IMR-90 (cell line): ENCODE data around the gene DYSF. TPM values are rescaled to one million over a fixed set of nuclear protein-coding genes. Genes with fewer than 3 reads are reported as not detected.

Experiments
- ATAC-seq: fragments of 200-7000 bp; cut with Tn5 transposase; 2 replicates; pipeline ENCODE4 v1.9.1; 2020; ENCODE audit warnings: low read depth, mild to moderate bottlenecking, moderate library complexity
- BruUV-seq: library from RNA; stranded (reverse); fragments of 400-500 nt; replicated peaks from 2 replicates; lab custom pipeline; 2021; lab: Mats Ljungman, UMichigan
- CTCF ChIA-PET: fragments of 300-600 bp; formaldehyde crosslinking; extraction: SDS; loops from one replicate; lab custom pipeline; 2021; ENCODE audit warnings: antibody characterized with exemption; lab: Yijun Ruan, JAX
- POLR2A ChIA-PET: fragments of 300-600 bp; sonication (Branson Sonifier 250); formaldehyde crosslinking; loops from one replicate; lab custom pipeline; 2022; ENCODE audit warnings: antibody characterized with exemption; ENCODE audit not compliant: unreplicated experiment; lab: Charles Lee
- DNase-seq: peaks from one replicate; pipeline ENCODE4 v3.0.0; 2013
- H2AFZ ChIP-seq: replicated peaks from 2 replicates; pipeline ENCODE3; 2013; ENCODE audit warnings: low read length, mild to moderate bottlenecking; ENCODE audit not compliant: poor library complexity
- H2AK5ac ChIP-seq: 2 replicates; pipeline ENCODE4 v1.6.1; 2013; ENCODE audit warnings: low read depth, low read length, inconsistent platforms
- H2AK9ac ChIP-seq: replicated peaks from 2 replicates; pipeline ENCODE3; 2013; ENCODE audit warnings: mild to moderate bottlenecking, low read depth, low read length, moderate library complexity; ENCODE audit not compliant: poor library complexity
- H2BK120ac ChIP-seq: 2 replicates; pipeline ENCODE4 v1.6.1; 2013; ENCODE audit warnings: low read depth, low read length, inconsistent platforms
- H2BK15ac ChIP-seq: 3 replicates; pipeline ENCODE4 v1.6.1; 2013; ENCODE audit warnings: low read depth, low read length, inconsistent platforms
- H2BK20ac ChIP-seq: 2 replicates; pipeline ENCODE4 v1.6.1; 2013; ENCODE audit warnings: low read depth, mild to moderate bottlenecking, inconsistent platforms, low read length, moderate library complexity
- H2BK5ac ChIP-seq: 2 replicates; pipeline ENCODE4 v1.6.1; 2013; ENCODE audit warnings: mild to moderate bottlenecking, low read depth, low read length, inconsistent platforms; ENCODE audit not compliant: poor library complexity, severe bottlenecking
- H3K14ac ChIP-seq: replicated peaks from 2 replicates; pipeline ENCODE4 v1.6.1; 2013; ENCODE audit warnings: low read depth, low read length, inconsistent platforms
- H3K18ac ChIP-seq: 2 replicates; pipeline ENCODE4 v1.6.1; 2013; ENCODE audit warnings: low read depth, low read length, control low read depth
- H3K23ac ChIP-seq: 2 replicates; pipeline ENCODE4 v1.6.1; 2013; ENCODE audit warnings: low read depth, low read length, inconsistent platforms
- H3K27ac ChIP-seq: 2 replicates; pipeline ENCODE4 v1.5.1; 2013; ENCODE audit warnings: mild to moderate bottlenecking, control low read depth, low read length; ENCODE audit not compliant: insufficient read depth
- H3K27me3 ChIP-seq: 2 replicates; pipeline ENCODE4 v1.6.1; 2013; ENCODE audit warnings: low read length; ENCODE audit not compliant: control insufficient read depth, insufficient read depth
- H3K36me3 ChIP-seq: 2 replicates; pipeline ENCODE4 v1.6.1; 2013; ENCODE audit warnings: low read length, mixed read lengths; ENCODE audit not compliant: control insufficient read depth, insufficient read depth
- H3K4ac ChIP-seq: 2 replicates; pipeline ENCODE4 v1.6.1; 2013; ENCODE audit warnings: low read depth, low read length, inconsistent platforms
- H3K4me1 ChIP-seq: 2 replicates; pipeline ENCODE4 v1.6.1; 2013; ENCODE audit warnings: low read length, mixed read lengths; ENCODE audit not compliant: control insufficient read depth, insufficient read depth
- H3K4me2 ChIP-seq: 2 replicates; pipeline ENCODE4 v1.6.1; 2013; ENCODE audit warnings: low read depth, mild to moderate bottlenecking, control low read depth, low read length, moderate library complexity
- H3K4me3 ChIP-seq: 2 replicates; pipeline ENCODE4 v1.5.1; 2013; ENCODE audit warnings: low read depth, mild to moderate bottlenecking, control low read depth, low read length, moderate library complexity; ENCODE audit not compliant: insufficient read depth
- H3K56ac ChIP-seq: 2 replicates; pipeline ENCODE4 v1.6.1; 2013; ENCODE audit warnings: low read length, inconsistent platforms; ENCODE audit not compliant: insufficient read depth; ENCODE audit errors: extremely low read depth
- H3K79me1 ChIP-seq, 2 experiments: 2 replicates each; pipeline ENCODE4 v1.6.1; 2013; ENCODE audit warnings: low read length in 2 of 2, inconsistent platforms in 1 of 2, low read depth in 1 of 2
- H3K9ac ChIP-seq: 2 replicates; pipeline ENCODE4 v1.6.1; 2013; ENCODE audit warnings: low read depth, low read length, control low read depth
- H3K9me1 ChIP-seq: 2 replicates; pipeline ENCODE4 v1.6.1; 2013; ENCODE audit warnings: low read length, inconsistent platforms; ENCODE audit not compliant: insufficient read depth
- H3K9me3 ChIP-seq: 2 replicates; pipeline ENCODE4 v1.6.1; 2013; ENCODE audit warnings: low read length; ENCODE audit not compliant: control insufficient read depth, insufficient read depth
- H4K20me1 ChIP-seq: 2 replicates; pipeline ENCODE4 v1.6.1; 2013; ENCODE audit warnings: low read length, inconsistent platforms; ENCODE audit not compliant: insufficient read depth
- H4K5ac ChIP-seq: 2 replicates; pipeline ENCODE4 v1.6.1; 2013; ENCODE audit warnings: mild to moderate bottlenecking, low read depth, low read length, control low read depth
- H4K8ac ChIP-seq, 2 experiments: 2 replicates each; pipeline ENCODE4 v1.6.1; 2013; ENCODE audit warnings: low read depth in 2 of 2, low read length in 2 of 2, control low read depth in 1 of 2, inconsistent platforms in 1 of 2
- H4K91ac ChIP-seq: 2 replicates; pipeline ENCODE4 v1.6.1; 2013; ENCODE audit warnings: low read depth, low read length, inconsistent platforms; ENCODE audit not compliant: insufficient read depth
- CEBPB ChIP-seq: IDR thresholded peaks from 2 replicates; pipeline ENCODE4 v1.6.1; 2012; ENCODE audit warnings: low read depth, low read length, improper control_type of control experiment
- CHD1 ChIP-seq: IDR thresholded peaks from 2 replicates; pipeline ENCODE4 v1.6.1; 2012; ENCODE audit warnings: low read depth, low read length, improper control_type of control experiment
- CTCF ChIP-seq: conservative IDR thresholded peaks from 2 replicates; pipeline ENCODE4 v1.5.1; 2012; ENCODE audit warnings: mild to moderate bottlenecking, low read depth, low read length, improper control_type of control experiment
- MAFK ChIP-seq: IDR thresholded peaks from 2 replicates; pipeline ENCODE4 v1.6.1; 2012; ENCODE audit warnings: low read depth, low read length, improper control_type of control experiment
- POLR2A ChIP-seq: IDR thresholded peaks from 2 replicates; pipeline ENCODE4 v1.6.1; 2012; ENCODE audit warnings: mild to moderate bottlenecking, low read depth, low read length
- RAD21 ChIP-seq: IDR thresholded peaks from 2 replicates; pipeline ENCODE4 v1.6.1; 2012; ENCODE audit warnings: low read length, improper control_type of control experiment
- RCOR1 ChIP-seq: IDR thresholded peaks from 2 replicates; pipeline ENCODE4 v1.6.1; 2012; ENCODE audit warnings: mild to moderate bottlenecking, low read length, improper control_type of control experiment; ENCODE audit not compliant: insufficient replicate concordance
- RFX5 ChIP-seq: IDR thresholded peaks from 2 replicates; pipeline ENCODE4 v1.8.0; 2012; ENCODE audit warnings: low read depth, mild to moderate bottlenecking, low read length, moderate library complexity
- SMC3 ChIP-seq: fragments of 150-350 bp; IDR thresholded peaks from 2 replicates; pipeline ENCODE4 v1.6.1; 2016; ENCODE audit warnings: low read depth, mild to moderate bottlenecking, antibody characterized with exemption, low read length, moderate library complexity
- WGBS, 2 experiments: methylation state at CpG; one replicate each; pipeline versions ENCODE4 v1.1.5 to v1.1.7; 2013; ENCODE audit warnings: missing lambda C conversion rate in 2 of 2; ENCODE audit not compliant: insufficient read length in 1 of 2; ENCODE audit errors: extremely low coverage in 2 of 2; 5-methylcytosine and 5-hydroxymethylcytosine counted together
- dilution Hi-C: fragments of 300-500 bp; cut with HindIII; formaldehyde crosslinking; loops from one replicate; pipeline ENCODE4 v1.14.3; 2018; ENCODE audit warnings: low sequenced_read_pairs; ENCODE audit not compliant: unreplicated experiment
- in situ Hi-C: fragments of 300-500 bp; cut with MboI; formaldehyde crosslinking; loops from 3 replicates; pipeline ENCODE4 v1.14.3; 2019; ENCODE audit warnings: low sequenced_read_pairs, inconsistent platforms, mixed read lengths
- intact Hi-C: fragments of 100-400 bp; cut with micrococcal nuclease; formaldehyde crosslinking; loops from 2 replicates; pipeline ENCODE4 v1.10.0; 2022
- polyA plus RNA-seq, 3 experiments: library from polyadenylated mRNA; depleted of rRNA; stranded (reverse); fragments of >200 nt; gene quantifications; 2 replicates each; pipeline ENCODE4 v1.2.3, GENCODE V29; 2012; ENCODE audit warnings: low replicate concordance in 1 of 3
- total RNA-seq: library from RNA; depleted of rRNA; stranded (reverse); fragments of >200 nt; gene quantifications from 2 replicates; pipeline ENCODE4 v1.2.3, GENCODE V29; 2012

Gene DYSF
- total and polyA plus RNA-seq, 2 of the 4 experiments (the other 2 are of a cell fraction), result 0.09 to 0.18 TPM

GRCh38 chr2:71558300-71559051 lies 105.1 kb downstream of the DYSF start:
- WGBS, 2 experiments, result 48% methylated on average over 5 of the region's 10 CpGs; no CpG with 5 or more reads in 1 of the 2 experiments
- TF ChIP-seq CEBPB (no peak), CHD1 (no peak), SMC3 (no peak), MAFK (no peak), POLR2A (no peak), RAD21 (no peak), RCOR1 (no peak), RFX5 (no peak), CTCF (no peak)
- dilution Hi-C loops (no loop called here), in situ Hi-C loops (no loop called here), intact Hi-C loops (no loop called here)
- ATAC-seq (no peak), DNase-seq (no peak)
- no peak overlapping the region for H4K91ac ChIP-seq
- no peak overlapping the region for H3K56ac ChIP-seq
- no peaks in the 10 kb centered on the region for H3K36me3 ChIP-seq
- no peaks in the 10 kb centered on the region for H3K79me1 ChIP-seq
- CTCF ChIA-PET, result no interaction called here
- no peak overlapping the region for H2AK5ac ChIP-seq
- H2BK5ac ChIP-seq, result no peak overlapping the region
- H3K9me1 ChIP-seq, result no peaks in the 10 kb centered on the region
- peaks cover 57% of the 10 kb centered on the region for H3K27me3 ChIP-seq
- H3K14ac ChIP-seq, result no peak overlapping the region
- no peak overlapping the region for H3K4ac ChIP-seq
- no peak overlapping the region for H2BK20ac ChIP-seq
- no peak overlapping the region for H2BK120ac ChIP-seq
- H3K4me3 ChIP-seq, result no peak overlapping the region
- no peaks in the 10 kb centered on the region for H3K9me3 ChIP-seq
- H2AK9ac ChIP-seq, result peak overlapping the region; percentile 55
- no peak overlapping the region for H3K18ac ChIP-seq
- no peak overlapping the region for H4K5ac ChIP-seq
- no peak overlapping the region for H2AFZ ChIP-seq
- H3K4me1 ChIP-seq, result no peaks in the 10 kb centered on the region
- no TSS peak for BruUV-seq
- no peak overlapping the region for H2BK15ac ChIP-seq
- H3K9ac ChIP-seq, result no peak overlapping the region
- no peak overlapping the region for H3K27ac ChIP-seq
- no peak overlapping the region for H4K8ac ChIP-seq
- POLR2A ChIA-PET, result no interaction called here
- H4K20me1 ChIP-seq, result no peaks in the 10 kb centered on the region
- H3K23ac ChIP-seq, result no peak overlapping the region
- no peak overlapping the region for H3K4me2 ChIP-seq
